Activated T-helper 2 cell treated with anti-CD3 and anti-CD28 coated beads, Interferon-gamma antibody, Interleukin-2, Interleukin-4, amounts not matched to agents 10 μg/mL and 5 μg/mL and 100 μg/mL, durations not matched to agents 14 hours and 24 hours and 36 hours (primary cell): ENCODE measurements around the gene CSMD2. TPM values are rescaled to one million over a fixed set of nuclear protein-coding genes. Genes with fewer than 3 reads are reported as not detected.

Source experiments
- DNase-seq: peaks from one replicate; pipeline ENCODE4 v3.0.0; 2021; ENCODE audit warnings: low spot score
- H3K27ac Mint-ChIP-seq: one replicate; pipeline ENCODE4 v1.8.0; 2021; ENCODE audit warnings: mixed read lengths
- H3K27me3 Mint-ChIP-seq: one replicate; pipeline ENCODE4 v1.8.0; 2021; ENCODE audit warnings: low read depth, mixed read lengths
- H3K36me3 Mint-ChIP-seq: one replicate; pipeline ENCODE4 v1.8.0; 2021; ENCODE audit warnings: low read depth, mixed read lengths
- H3K4me1 Mint-ChIP-seq: one replicate; pipeline ENCODE4 v1.8.0; 2021; ENCODE audit warnings: low read depth, mixed read lengths
- H3K4me3 Mint-ChIP-seq: one replicate; pipeline ENCODE4 v1.8.0; 2021; ENCODE audit warnings: low read depth, mild to moderate bottlenecking, moderate library complexity, mixed read lengths
- H3K9me3 Mint-ChIP-seq: one replicate; pipeline ENCODE4 v1.8.0; 2021; ENCODE audit warnings: mixed read lengths
- intact Hi-C: fragments of 100-400 bp; cut with micrococcal nuclease; formaldehyde crosslinking; loops from one replicate; pipeline ENCODE4 v1.15.1; 2023
- total RNA-seq: library from RNA; stranded (reverse); gene quantifications from 2 replicates; pipeline ENCODE4 v1.2.3, GENCODE V29; 2022

Gene CSMD2
- total RNA-seq, 1 donor from 2014 or later, result not detected

DNA sequence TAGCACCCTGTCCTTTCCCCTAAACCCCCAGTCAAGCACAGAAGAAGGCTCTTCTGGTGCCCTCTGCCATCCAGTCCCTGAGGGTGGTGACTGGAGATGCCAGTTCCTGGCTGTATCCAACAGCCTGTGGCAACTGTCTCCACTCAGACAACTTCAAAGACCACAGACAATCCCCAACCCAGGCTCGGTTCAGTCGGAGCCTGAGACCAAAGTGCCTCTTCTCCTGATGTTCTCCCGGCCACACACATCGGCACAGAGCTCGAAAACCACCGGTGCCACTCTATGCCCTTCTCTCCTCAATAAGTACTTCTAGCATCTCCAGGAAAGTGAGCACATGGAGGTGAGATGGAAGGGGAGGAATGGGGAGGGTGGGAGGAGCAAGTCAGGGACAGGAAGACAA, 340.7 kb downstream of the CSMD2 start:
- no peak overlapping the region for H3K27ac Mint-ChIP-seq
- no peaks in the 10 kb centered on the region for H3K4me1 Mint-ChIP-seq
- H3K4me3 Mint-ChIP-seq, result no peak overlapping the region
- H3K36me3 Mint-ChIP-seq, result no peaks in the 10 kb centered on the region
- H3K27me3 Mint-ChIP-seq, result no peaks in the 10 kb centered on the region
- intact Hi-C loops, result no loop called here
- peaks cover 4% of the 10 kb centered on the region for H3K9me3 Mint-ChIP-seq
- no peak for DNase-seq

DNA sequence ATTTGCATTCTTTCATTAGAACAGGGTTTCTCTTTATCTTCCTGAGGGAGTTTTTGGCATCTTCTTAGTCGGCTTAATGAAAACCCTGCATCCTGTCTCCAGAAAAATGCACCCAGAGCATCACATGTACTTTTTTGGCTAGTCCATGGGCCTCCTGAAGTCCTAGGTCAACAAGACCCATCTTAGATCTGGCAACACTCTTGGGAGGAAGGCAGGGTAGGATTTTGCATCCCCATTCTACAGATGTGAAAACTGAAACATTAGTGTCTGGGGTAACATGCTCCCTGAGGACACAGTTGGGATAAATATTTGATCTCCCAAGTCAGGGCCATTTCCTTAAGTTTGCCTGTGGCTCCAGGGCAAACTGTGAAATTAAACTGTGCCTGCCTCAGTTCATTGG, 341.2 kb downstream of the CSMD2 start:
- H3K4me1 Mint-ChIP-seq, result no peaks in the 10 kb centered on the region
- H3K27ac Mint-ChIP-seq, result no peak overlapping the region
- no peaks in the 10 kb centered on the region for H3K36me3 Mint-ChIP-seq
- intact Hi-C loops, result no loop called here
- no peaks in the 10 kb centered on the region for H3K27me3 Mint-ChIP-seq
- peaks cover 1% of the 10 kb centered on the region for H3K9me3 Mint-ChIP-seq
- no peak overlapping the region for H3K4me3 Mint-ChIP-seq
- no peak for DNase-seq

DNA sequence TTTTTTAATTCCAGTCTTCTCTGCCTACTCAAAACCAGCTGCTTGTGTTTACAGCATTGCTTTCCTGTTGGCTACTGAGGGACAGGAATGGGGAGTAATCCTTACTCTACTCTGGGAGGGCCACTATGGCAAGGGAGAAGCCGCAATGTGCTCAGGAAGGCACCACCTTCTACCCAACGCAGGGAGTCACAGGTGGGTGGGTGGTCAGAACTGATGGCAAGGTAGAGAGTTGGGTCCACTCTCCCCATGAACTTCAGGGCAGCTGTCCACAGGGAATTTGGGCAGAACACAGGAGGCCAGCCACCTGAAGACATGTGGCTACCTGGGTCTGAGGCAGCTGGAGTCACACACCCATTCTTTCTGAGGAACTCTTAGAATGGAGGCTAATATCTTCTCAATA, 341.6 kb downstream of the CSMD2 start:
- Mint-ChIP-seq H3K4me1 (no peaks in the 10 kb centered on the region), H3K4me3 (no peak overlapping the region), H3K27ac (no peak overlapping the region), H3K36me3 (no peaks in the 10 kb centered on the region), H3K27me3 (no peaks in the 10 kb centered on the region), H3K9me3 (no peaks in the 10 kb centered on the region)
- intact Hi-C loops, result no loop called here
- no peak for DNase-seq

DNA sequence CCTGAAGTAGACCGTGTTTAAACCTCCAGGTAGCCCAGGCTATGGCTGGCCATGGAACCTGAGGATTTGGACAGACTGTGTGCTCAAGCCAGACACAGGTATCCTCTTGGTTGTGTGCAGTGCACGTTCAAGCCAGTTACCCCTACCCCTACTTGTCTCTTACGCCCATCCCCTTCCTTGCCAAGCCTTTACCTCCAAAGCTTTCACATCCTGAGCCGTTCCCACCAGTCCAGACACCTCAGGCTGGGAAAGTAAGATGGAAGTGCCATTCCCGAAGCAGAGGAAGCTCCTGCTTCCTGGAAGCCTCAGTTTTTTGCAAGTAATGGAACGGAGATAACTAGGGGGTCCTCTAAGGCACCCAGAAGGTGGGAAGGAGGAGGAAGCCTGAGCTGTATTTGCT, 342.6 kb downstream of the CSMD2 start:
- Mint-ChIP-seq H3K4me3 (no peak overlapping the region), H3K4me1 (no peaks in the 10 kb centered on the region), H3K36me3 (no peaks in the 10 kb centered on the region), H3K27ac (no peak overlapping the region), H3K27me3 (no peaks in the 10 kb centered on the region), H3K9me3 (no peaks in the 10 kb centered on the region)
- intact Hi-C loops, result no loop called here
- DNase-seq, result no peak

DNA sequence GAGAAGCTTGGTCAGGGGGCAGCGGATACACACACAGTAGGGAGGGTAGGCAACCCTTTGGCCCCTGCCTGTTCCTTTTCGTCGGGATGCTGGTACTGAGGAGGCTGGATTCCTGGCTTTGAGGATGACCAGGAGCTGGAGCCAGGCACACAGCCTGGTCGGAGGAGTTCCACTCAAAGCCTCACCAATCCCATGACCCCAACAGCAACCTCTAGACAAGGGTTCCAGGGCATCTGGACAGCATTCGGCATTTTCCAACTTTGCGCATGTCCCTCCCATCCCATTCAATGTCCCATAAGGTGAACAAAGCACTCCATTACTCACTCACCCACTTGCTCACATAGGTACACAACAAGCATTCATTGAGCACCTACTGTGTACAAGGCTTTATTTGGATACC, 343.7 kb downstream of the CSMD2 start:
- Mint-ChIP-seq H3K4me3 (no peak overlapping the region), H3K4me1 (no peaks in the 10 kb centered on the region), H3K9me3 (no peaks in the 10 kb centered on the region), H3K27ac (no peak overlapping the region), H3K27me3 (no peaks in the 10 kb centered on the region), H3K36me3 (no peaks in the 10 kb centered on the region)
- DNase-seq, result no peak
- intact Hi-C loops, result no loop called here

DNA sequence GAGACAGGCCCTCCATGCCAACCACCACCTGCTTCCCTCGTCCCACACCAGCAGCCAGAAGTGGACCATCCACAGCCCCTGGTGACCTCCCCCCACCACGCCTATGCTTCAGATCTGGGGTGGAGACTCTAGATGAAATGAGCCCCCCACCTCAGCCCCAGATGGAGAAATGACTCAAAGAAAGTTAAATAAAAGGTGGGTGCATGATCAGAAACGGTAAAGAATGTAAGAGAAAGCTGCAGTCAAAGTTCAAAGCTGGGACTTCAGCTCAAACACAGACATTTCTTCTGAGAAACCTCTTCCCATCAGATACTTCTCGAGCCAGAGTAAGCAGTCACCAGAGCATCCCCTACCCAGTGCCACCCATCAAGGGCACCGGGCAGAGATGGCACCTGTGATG, 344.2 kb downstream of the CSMD2 start:
- intact Hi-C loops, result no loop called here
- H3K4me1 Mint-ChIP-seq, result no peaks in the 10 kb centered on the region
- no peaks in the 10 kb centered on the region for H3K36me3 Mint-ChIP-seq
- no peak overlapping the region for H3K4me3 Mint-ChIP-seq
- no peak for DNase-seq
- H3K27ac Mint-ChIP-seq, result no peak overlapping the region
- H3K9me3 Mint-ChIP-seq, result no peaks in the 10 kb centered on the region
- no peaks in the 10 kb centered on the region for H3K27me3 Mint-ChIP-seq

DNA sequence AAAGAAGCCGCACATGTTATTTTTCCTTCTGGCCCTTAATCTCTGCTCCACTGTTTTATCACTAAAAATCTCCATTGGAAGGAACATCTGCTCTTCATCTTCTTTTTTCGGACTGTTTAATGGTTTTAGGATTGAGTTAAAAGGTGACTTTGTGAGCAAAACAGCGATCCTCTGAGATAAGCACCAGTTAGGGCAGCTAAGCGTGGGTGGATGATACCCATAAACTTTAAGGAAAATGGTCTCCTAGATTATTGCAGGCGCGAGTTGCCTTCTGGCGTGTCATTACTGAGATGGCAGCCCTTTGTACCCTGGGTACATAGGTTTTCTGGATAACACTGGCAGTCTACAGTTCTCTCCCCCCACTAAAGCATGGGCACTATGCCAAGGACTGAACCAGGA, 345.1 kb downstream of the CSMD2 start:
- H3K9me3 Mint-ChIP-seq, result no peaks in the 10 kb centered on the region
- DNase-seq, result no peak
- H3K4me3 Mint-ChIP-seq, result no peak overlapping the region
- H3K27ac Mint-ChIP-seq, result no peak overlapping the region
- intact Hi-C loops, result no loop called here
- H3K4me1 Mint-ChIP-seq, result no peaks in the 10 kb centered on the region
- no peaks in the 10 kb centered on the region for H3K36me3 Mint-ChIP-seq
- H3K27me3 Mint-ChIP-seq, result no peaks in the 10 kb centered on the region

DNA sequence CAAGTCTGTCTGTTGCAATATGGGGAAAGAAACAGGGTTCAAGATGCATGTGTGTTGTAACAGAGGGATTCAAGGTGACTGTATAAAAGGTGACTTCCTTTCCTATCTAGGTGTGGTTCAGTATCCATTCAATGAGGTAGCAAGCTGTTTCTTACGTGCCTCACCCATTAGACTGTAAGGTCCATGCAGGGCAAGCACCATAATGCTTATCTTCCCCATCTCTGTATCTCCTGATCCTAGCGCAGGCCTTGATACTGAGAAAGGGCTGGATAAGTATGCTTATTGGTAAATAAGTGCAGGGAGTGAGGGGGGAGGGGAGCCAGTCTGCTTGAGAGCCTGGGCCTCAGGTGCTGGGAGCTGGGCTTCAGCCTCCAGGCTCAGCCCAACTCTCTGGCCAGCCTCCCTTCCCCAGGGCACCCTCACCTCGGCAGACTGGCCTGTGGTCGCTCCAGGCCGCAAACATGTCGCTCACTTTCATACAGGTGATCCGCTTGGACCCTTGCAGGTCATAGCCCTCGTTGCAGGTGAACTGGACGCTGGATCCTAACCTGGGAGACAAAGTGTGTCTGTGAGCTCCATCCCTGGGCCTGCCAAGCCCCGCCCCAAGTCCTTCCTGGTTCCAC, 345.6 kb downstream of the CSMD2 start:
- Mint-ChIP-seq H3K27me3 (no peaks in the 10 kb centered on the region), H3K36me3 (no peaks in the 10 kb centered on the region), H3K4me1 (no peaks in the 10 kb centered on the region), H3K27ac (no peak overlapping the region), H3K4me3 (no peak overlapping the region), H3K9me3 (no peaks in the 10 kb centered on the region)
- intact Hi-C loops, result no loop called here
- DNase-seq, result no peak

DNA sequence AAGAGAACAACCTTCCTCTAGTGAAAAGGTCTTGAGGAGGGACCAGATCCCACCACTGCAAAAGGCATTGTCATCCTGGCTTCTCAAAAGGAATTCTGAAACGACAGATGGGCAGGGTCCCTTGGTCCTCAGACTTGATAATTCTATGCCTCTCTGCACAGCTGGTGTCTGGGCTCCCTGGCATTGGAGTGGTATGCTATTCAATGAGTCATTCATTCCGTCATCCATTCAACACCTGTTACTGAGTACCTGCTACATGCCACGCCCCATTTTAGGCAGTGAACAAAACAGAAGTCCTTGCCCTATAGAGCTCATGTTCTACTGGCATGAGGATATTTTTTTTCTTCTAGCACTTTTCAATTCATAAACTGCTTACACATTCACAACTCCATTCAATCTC, 347.0 kb downstream of the CSMD2 start:
- Mint-ChIP-seq H3K4me3 (no peak overlapping the region), H3K27me3 (no peaks in the 10 kb centered on the region), H3K36me3 (no peaks in the 10 kb centered on the region), H3K4me1 (no peaks in the 10 kb centered on the region), H3K27ac (no peak overlapping the region), H3K9me3 (no peaks in the 10 kb centered on the region)
- no peak for DNase-seq
- intact Hi-C loops, result no loop called here

DNA sequence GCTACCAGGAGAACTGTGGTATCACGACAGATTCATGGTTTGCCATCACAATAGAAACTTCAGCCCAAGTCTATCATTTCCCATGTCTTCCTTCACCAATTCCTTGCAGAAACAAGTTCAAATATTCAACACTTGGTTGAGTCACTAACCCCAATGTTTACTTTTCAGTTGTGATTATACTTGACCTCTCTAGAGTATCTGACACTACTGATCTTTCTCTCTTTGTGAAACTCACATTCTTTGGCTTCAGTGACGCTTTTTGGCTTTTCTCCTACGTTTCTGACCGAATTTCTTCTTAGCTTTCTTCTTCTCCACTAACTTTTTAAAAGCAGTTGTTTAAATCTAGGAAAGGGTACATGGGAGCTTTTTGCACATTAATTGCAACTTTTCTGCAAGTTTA, 350.0 kb downstream of the CSMD2 start:
- Mint-ChIP-seq H3K27ac (no peak overlapping the region), H3K36me3 (no peaks in the 10 kb centered on the region), H3K4me1 (no peaks in the 10 kb centered on the region), H3K9me3 (no peaks in the 10 kb centered on the region), H3K27me3 (no peaks in the 10 kb centered on the region), H3K4me3 (no peak overlapping the region)
- intact Hi-C loops, result no loop called here
- no peak for DNase-seq

DNA sequence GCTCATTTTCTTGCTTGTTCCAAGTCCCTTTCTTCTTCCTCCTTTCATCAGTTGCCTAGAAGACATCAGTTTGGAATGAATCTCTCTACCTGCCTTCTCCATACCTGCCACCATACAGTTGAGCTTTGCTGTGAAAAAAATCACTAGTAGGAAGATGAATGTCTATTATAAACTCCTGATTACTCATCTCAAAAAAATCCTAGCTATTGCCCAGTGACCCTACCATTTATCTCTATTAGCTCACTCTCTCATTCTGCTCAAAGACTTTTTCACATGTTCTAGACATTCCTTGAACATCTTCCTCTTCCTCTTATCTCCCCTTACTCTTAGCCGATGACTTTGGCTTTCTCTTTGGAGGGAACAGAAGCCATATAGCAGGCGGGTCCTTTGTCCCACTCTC, 350.9 kb downstream of the CSMD2 start:
- Mint-ChIP-seq H3K36me3 (no peaks in the 10 kb centered on the region), H3K27ac (no peak overlapping the region), H3K4me1 (no peaks in the 10 kb centered on the region), H3K27me3 (no peaks in the 10 kb centered on the region), H3K9me3 (peaks cover 3% of the 10 kb centered on the region), H3K4me3 (no peak overlapping the region)
- DNase-seq, result no peak
- intact Hi-C loops, result no loop called here

DNA sequence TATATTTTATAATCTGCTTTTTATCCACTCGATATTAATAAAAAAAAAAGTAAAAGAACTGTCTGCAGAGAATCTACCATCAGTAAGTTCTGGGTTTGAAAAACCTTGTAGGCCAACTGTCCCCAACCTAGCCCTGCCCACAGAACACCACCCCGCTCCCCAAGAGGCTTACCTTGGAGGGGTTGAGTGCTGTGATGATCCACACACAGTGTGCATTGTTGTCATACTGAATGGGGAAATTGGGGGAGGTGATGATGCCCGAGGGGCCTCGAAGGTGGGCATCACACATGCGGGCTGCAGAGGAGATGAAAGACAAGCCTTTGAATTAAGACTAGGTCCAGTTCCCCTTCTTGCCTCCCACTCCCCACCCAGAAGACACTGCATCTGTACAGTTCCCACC, 354.5 kb downstream of the CSMD2 start:
- Mint-ChIP-seq H3K9me3 (peaks cover 25% of the 10 kb centered on the region), H3K27me3 (no peaks in the 10 kb centered on the region), H3K4me3 (no peak overlapping the region), H3K27ac (no peak overlapping the region), H3K4me1 (no peaks in the 10 kb centered on the region), H3K36me3 (no peaks in the 10 kb centered on the region)
- intact Hi-C loops, result no loop called here
- DNase-seq, result no peak

DNA sequence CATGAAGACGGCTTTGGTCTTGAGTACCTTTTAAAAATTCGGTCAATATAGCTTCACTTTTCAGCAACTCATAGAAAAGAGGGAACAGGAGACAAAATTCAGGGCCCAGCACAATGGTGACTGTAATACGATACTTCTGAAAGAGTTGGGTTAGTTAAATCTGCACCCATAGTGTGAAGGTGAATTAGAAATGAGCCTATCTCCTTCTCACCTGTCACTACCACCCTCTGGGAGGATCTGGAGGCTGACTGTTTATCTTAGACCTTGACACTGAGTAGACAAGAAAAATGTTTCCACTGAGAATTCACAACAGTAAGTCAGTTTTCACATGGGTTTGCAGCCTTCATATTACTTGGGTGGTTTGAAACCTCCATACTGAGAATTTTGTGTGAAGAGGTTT, 359.0 kb downstream of the CSMD2 start:
- no peaks in the 10 kb centered on the region for H3K27me3 Mint-ChIP-seq
- peaks cover 25% of the 10 kb centered on the region for H3K9me3 Mint-ChIP-seq
- no peaks in the 10 kb centered on the region for H3K36me3 Mint-ChIP-seq
- no peak overlapping the region for H3K4me3 Mint-ChIP-seq
- no peak overlapping the region for H3K27ac Mint-ChIP-seq
- intact Hi-C loops, result no loop called here
- DNase-seq, result no peak
- no peaks in the 10 kb centered on the region for H3K4me1 Mint-ChIP-seq

DNA sequence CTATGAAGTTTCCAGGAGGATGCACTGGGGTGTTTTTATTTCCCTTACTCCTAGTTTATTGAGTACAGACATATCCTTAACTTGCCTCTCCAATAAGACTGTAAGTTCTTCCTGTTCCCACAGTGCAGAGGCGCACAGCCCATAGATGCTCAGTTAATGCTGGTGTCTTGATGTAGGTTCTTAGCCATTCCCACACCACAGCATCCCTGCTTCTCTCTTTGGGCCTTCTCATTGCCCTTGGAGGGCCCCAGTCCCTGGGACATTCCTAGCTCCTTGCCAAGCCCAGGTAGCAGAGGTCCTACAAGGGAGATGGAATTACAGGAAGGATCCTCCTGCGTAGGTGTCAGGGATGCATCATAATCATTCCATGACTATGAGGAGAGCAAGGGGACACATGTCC, 362.8 kb downstream of the CSMD2 start:
- H3K27me3 Mint-ChIP-seq, result no peaks in the 10 kb centered on the region
- DNase-seq, result no peak
- H3K4me3 Mint-ChIP-seq, result no peak overlapping the region
- H3K36me3 Mint-ChIP-seq, result no peaks in the 10 kb centered on the region
- intact Hi-C loops, result no loop called here
- no peak overlapping the region for H3K27ac Mint-ChIP-seq
- peaks cover 9% of the 10 kb centered on the region for H3K9me3 Mint-ChIP-seq
- no peaks in the 10 kb centered on the region for H3K4me1 Mint-ChIP-seq
